HG03159 (cell line): ENCODE results near the gene CIC.

Experiments
- ATAC-seq: cut with Tn5 transposase; IDR thresholded peaks from one replicate; pipeline ENCODE4 v1.9.1; 2021; ENCODE audit warnings: mild to moderate bottlenecking, moderate library complexity; ENCODE audit not compliant: unreplicated experiment

Gene CIC

DNA sequence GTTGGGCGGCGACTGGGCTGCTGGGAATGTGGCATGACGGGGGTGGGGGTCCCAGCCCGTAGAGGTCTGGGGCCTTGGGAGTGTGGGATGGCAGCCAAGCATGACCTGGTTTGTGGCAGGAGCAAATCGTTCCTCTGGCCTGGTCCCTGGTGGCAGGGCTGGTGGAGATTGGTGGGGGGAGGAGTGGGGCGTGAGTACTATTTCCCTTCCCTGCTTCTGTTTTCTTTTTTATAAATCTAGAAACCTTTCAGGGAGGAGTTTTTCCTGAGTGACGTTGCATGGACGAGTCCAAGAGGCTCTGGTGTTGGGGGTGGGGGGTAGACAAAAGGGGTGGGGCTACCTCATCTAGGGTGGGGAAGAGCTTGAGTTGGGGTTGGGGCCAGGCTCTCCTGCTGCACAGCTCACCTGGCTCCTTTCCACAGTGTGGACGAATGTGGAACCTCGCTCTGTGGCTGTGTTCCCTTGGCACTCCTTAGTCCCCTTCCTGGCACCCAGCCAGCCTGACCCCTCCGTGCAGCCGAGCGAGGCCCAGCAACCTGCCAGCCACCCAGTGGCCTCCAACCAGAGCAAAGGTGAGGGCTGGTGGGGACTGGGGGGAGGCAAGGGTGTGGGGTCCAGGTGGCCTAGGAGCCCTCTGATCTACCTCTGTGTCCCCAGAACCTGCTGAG is 17.4 kb downstream of the CIC start:
- no peak for ATAC-seq

DNA sequence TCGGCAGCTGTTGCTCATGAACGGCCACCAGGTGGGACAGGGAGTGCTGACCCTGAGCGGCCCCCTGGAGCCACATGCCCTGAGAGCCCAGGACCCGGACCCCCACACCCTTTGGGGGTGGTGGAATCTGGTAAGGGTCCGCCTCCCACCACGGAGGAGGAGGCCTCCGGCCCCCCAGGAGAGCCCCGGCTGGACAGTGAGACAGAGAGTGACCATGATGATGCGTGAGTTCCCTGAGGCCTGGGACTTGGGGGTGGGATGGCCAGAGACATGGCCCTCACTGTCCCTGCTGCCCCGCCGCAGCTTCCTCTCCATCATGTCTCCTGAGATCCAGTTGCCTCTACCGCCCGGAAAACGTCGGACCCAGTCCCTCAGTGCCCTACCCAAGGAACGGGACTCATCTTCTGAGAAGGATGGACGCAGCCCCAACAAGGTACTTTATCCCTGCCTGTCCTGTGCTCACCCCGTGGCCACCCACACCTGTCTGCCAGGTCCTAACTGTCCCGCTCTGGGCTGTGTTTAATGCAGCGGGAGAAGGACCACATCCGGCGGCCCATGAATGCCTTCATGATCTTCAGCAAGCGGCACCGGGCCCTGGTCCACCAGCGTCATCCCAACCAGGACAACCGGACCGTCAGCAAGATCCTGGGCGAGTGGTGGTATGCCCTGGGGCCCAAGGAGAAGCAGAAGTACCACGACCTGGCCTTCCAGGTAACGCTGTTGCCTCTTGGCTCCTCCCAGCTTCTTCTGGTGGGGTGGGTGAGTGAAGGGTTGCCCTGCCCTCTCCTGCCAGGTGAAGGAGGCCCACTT is 18.2 kb downstream of the CIC start:
- ATAC-seq = no peak

DNA sequence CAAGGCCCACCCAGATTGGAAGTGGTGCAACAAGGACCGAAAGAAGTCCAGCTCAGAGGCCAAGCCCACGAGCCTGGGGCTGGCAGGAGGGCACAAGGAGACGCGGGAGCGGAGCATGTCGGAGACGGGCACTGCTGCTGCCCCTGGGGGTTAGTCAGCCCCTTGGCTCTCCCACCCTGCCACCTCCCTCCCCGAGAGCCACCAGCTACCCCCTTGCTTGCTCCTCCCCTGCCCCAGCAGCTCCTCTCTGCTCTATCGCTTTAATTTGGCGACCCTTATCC is 18.7 kb downstream of the CIC start:
- no peak for ATAC-seq

DNA sequence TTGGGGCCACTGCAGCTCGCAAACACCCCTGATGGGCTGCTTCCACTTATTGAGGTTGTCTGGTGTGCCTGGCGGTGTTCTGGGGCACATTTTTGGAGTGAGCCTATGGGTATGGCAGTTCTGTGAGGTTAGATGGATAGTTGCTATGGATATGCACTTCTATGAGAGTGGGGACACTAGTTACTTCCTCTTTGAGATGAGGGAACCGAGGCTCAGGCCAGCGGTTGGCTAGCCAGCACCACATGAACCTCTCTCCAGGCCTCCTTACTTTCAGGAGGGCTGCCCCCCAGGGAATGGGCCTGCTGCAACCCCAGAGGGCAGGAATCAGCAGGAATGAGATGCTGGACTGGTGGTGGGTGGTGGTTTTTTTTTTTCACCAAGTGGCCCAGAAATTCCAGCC is 19.3 kb downstream of the CIC start:
- no peak for ATAC-seq

DNA sequence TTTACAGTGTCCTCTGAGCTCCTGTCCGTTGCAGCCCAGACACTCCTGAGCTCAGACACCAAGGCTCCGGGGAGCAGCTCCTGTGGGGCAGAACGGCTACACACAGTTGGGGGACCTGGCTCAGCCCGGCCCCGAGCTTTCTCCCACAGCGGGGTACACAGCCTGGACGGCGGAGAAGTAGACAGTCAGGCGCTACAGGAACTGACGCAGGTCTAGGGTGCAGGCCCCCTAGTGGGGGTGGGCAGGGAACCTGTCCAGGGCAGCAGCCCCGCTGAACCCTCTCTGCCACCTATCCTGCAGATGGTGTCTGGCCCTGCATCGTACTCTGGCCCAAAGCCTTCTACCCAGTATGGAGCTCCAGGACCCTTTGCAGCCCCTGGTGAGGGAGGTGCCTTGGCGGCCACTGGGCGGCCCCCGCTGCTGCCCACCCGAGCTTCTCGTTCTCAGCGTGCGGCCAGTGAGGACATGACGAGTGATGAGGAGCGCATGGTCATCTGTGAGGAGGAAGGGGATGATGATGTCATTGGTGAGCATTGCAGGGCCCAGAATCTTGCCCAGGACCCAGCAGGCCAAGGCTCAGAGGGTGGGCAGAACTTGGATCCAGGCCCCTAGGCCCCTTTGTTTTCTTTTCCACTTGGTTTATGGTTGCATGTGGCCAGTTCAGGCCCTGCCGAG is 20.0 kb downstream of the CIC start:
- ATAC-seq = no peak

DNA sequence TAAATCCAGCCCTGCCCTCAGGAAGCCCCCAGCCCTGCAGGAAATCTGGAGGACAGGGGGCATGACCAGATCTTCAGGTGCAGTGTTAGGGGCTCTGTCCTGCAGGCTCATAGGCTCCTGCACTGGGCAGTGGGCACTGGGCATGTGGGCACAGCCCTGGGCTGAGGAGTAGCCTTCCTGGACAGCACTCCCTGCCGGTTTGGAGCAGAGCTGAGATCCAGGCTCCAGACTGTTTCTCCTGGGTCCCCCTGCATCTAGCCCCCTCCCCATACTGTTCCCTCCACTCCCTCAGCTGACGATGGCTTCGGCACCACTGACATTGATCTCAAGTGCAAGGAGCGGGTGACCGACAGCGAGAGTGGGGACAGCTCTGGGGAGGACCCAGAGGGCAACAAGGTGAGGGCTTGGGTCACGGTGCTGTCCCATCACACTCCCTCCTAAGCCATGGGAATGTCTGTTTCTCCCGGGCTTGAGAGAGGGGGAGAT is 20.5 kb downstream of the CIC start:
- no peak for ATAC-seq

DNA sequence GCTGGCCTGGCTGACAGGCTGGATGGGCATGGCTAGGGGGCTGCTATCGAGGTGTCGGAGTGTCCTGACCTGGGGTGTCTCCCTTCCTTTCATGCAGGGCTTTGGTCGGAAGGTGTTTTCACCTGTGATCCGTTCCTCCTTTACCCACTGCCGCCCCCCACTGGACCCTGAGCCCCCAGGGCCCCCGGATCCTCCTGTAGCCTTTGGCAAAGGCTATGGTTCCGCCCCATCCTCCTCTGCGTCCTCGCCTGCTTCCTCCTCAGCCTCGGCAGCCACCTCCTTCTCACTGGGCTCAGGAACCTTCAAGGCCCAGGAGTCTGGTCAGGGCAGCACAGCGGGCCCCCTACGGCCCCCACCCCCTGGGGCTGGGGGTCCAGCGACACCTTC is 21.1 kb downstream of the CIC start:
- ATAC-seq = no peak

DNA sequence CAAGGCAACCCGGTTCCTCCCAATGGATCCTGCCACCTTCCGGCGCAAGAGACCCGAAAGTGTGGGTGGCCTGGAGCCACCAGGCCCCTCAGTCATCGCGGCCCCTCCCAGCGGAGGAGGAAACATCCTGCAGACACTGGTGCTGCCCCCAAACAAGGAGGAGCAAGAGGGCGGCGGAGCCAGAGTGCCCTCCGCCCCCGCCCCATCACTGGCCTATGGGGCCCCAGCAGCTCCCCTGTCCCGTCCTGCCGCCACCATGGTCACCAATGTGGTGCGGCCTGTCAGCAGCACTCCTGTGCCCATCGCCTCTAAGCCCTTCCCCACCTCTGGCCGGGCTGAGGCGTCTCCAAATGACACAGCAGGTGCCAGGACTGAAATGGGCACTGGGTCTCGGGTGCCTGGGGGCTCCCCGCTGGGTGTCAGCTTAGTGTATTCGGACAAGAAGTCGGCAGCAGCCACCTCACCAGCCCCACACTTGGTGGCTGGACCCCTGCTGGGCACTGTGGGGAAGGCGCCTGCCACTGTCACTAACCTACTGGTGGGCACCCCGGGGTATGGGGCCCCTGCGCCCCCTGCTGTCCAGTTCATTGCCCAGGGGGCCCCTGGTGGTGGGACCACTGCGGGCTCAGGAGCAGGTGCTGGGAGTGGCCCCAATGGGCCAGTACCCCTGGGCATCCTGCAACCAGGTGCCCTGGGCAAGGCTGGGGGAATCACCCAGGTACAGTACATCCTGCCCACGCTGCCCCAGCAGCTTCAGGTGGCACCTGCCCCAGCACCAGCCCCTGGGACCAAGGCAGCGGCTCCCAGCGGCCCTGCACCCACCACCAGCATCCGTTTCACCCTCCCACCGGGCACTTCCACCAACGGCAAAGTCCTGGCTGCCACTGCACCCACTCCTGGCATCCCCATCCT is 21.7 kb downstream of the CIC start:
- ATAC-seq = no peak

DNA sequence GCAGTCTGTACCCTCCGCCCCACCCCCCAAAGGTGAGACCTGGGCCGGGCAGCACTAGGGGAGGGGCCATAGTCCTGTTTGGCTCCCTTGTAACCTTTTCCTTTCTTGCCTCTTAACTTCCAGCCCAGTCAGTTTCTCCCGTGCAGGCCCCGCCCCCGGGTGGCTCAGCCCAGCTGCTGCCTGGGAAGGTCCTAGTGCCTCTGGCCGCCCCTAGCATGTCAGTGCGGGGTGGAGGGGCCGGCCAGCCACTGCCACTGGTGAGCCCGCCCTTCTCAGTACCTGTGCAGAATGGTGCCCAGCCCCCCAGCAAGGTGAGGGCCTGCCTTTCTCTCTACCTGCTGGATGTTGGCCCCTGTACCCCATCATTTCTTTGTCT is 22.4 kb downstream of the CIC start:
- no peak for ATAC-seq

DNA sequence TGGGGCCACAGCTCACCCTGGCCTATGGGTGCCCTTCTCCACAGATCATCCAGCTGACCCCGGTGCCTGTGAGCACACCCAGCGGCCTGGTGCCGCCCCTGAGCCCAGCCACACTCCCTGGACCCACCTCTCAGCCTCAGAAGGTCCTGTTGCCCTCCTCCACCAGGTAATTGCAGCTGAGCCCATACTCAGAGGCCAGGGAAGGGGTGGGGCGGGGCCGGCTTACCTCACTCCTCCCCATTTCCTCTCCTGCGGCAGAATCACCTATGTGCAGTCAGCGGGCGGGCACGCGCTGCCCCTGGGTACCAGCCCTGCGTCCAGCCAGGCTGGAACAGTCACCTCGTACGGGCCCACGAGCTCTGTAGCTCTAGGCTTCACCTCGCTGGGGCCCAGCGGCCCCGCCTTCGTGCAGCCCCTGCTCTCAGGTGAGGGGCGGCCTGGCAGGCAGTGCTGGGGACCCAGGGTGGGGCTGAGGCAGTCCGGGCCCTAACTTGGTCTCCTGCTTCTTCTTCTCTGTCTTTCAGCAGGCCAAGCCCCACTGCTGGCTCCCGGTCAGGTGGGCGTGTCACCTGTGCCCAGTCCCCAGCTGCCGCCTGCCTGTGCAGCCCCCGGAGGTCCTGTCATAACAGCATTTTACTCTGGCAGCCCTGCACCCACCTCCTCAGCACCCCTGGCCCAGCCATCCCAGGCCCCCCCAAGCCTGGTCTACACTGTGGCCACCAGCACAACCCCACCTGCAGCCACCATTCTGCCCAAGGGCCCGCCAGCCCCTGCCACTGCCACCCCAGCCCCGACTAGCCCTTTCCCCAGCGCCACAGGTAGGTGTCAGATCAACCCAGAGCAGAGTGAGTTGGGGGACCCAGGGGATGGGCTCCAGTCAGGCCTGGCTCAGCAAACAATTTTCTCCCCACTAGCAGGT is 23.2 kb downstream of the CIC start:
- no peak for ATAC-seq

DNA sequence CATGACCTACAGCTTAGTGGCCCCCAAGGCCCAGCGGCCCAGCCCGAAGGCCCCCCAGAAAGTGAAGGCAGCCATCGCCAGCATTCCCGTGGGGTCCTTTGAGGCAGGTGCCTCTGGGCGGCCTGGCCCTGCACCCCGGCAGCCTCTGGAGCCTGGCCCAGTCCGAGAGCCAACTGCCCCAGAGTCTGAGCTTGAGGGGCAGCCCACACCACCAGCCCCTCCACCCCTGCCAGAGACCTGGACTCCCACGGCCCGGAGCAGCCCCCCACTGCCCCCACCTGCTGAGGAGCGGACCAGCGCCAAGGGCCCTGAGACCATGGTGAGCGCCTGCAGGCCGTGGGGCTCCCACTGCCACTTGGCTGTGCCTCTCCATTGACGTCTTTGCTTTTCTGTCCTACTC is 23.9 kb downstream of the CIC start:
- ATAC-seq = no peak

DNA sequence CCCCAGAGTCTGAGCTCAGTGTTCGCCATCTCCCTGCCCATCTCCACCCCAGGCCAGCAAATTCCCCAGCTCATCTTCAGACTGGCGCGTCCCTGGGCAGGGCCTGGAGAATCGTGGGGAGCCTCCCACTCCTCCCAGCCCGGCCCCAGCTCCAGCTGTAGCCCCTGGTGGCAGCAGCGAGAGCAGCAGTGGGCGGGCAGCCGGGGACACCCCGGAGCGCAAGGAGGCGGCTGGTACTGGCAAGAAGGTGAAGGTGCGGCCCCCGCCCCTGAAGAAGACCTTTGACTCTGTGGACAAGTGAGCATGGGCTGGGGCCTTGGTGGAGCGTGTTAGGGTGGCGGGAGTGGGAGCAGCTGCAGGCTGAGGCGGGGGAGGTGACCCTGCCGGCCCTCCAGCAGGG is 24.5 kb downstream of the CIC start:
- no peak for ATAC-seq

DNA sequence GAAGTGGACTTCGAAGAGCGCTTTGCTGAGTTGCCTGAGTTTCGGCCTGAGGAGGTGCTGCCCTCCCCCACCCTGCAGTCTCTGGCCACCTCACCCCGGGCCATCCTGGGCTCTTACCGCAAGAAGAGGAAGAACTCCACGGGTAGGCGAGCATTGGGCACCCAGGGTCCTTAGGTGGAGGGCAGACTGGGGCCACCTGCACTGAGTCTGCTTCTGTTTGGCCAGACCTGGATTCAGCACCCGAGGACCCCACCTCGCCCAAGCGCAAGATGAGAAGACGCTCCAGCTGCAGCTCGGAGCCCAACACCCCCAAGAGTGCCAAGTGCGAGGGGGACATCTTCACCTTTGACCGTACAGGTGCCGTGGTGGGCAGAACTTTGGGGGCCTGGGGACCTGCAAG is 24.9 kb downstream of the CIC start:
- ATAC-seq = no peak

DNA sequence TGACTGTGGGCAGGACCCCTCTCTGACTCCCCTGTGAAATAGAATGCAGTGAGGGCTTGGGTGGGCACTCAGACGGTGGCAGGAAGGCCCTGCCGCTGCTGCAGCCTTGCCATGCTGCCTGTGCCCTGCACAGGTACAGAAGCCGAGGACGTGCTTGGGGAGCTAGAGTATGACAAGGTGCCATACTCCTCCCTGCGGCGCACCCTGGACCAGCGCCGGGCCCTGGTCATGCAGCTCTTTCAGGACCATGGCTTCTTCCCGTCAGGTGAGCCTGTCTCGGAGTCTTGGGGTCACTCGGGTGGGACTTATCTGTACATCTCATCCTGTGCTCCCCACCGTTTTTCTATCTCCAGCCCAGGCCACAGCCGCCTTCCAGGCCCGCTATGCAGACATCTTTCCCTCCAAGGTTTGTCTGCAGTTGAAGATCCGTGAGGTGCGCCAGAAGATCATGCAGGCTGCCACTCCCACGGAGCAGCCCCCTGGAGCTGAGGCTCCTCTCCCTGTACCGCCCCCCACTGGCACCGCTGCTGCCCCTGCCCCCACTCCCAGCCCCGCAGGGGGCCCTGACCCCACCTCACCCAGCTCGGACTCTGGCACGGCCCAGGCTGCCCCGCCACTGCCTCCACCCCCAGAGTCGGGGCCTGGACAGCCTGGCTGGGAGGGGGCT is 25.6 kb downstream of the CIC start:
- ATAC-seq = no peak

DNA sequence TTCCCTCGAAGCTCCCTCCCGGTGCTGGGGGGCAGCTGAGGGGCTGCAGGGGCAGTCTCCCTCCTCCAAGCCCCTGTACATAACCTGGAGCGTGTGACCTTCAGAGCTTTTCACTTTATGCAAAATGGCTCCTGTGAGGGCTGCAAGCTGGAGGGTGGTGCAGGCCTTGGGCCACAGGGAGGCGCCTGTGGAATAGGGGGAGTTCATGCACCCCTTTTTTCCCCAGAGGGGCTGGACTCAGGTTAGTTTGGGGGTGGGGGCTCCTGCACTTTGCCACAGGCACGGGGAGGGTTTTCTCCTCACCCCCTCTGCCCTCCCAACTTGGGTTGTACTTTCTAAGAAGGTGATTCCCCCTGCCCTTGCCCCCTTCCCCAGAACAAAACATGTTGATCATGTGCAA is 26.3 kb downstream of the CIC start:
- ATAC-seq = no peak

DNA sequence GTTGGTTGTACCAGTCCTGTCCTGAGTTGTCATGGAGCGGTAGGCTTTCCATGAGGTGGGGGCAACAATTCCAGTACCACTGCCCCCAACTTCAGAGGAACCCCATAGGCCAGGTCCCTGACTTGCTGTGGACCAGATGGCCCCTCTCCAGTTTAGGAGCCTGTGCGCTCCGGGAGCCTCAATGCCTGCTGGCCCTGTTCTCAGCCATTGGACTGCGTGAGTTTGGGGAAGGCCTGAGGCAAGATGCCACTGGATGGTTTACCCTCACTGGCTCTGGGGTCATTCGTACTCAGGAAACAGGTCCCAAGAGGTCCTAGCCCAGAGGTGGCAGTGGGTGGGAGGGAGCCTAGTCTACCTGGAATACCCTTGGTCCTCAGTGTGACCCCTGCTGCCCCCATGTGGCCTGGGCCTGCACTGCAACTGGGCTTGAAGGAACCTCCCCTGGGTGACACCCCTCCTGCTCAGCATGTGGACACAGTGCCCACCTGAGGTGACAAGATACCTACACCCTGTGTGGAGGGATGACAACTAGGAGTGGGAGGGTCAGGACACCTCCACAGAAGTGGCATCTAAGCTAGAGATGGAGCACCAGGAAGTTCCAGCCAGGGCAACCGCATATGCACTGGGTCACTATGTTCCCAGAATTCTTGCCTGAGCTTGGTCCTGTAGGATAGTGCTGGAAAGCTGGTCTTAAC is 26.9 kb downstream of the CIC start:
- ATAC-seq = peak; percentile 56

DNA sequence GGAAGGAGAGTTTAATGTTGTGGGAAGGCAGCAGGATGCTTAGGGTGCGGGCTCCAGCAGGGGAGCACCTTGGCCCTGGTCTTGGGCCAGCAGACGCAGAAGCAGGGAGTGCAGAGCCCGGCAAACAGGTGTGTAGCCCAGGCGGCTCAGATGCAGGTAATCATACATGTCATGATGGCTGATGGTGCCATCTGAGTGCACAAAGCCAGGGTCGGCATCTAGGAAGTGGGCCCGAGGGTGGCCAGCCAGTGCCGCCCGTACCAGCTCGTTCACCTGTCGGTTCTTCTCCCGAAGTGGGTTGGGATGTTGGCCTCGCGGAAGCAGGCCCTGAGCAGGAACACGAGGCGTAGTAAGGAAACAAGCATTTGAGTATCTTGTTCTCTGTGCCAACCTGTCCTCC is 28.0 kb downstream of the CIC start:
- ATAC-seq = no peak

DNA sequence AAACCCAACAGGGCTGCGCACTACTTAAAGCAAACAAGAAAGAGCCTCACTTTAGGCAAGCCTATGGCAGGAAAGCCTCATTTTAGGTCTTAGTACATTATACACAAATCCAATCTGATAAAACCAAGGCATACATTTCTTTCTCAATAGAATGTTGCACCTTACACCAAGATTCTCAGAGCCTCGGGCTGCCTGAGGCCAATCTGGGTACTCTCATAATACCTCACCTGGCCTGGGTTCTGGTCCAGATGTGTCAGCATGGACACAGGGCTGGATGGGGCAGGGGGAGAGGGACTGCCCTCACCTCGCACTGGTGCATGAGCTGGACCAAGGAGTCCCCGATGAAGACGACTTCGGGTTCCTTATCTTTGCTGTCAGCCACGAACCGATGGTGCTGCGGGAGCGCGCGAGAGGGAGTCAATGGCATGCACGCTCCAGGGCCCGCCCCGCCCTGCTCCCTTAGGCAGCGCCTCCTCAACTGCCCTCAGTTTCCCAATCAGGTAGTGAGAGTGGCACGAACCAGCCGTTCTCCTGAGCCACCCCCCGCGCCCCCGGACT is 32.7 kb downstream of the CIC start, which contains the start of gene PRR19:
Gene PRR19 (plus strand): TSS at position 487 of the 558 bp plus-strand sequence. CDS start 7,453 bp downstream, outside the sequence.
- ATAC-seq = no peak

DNA sequence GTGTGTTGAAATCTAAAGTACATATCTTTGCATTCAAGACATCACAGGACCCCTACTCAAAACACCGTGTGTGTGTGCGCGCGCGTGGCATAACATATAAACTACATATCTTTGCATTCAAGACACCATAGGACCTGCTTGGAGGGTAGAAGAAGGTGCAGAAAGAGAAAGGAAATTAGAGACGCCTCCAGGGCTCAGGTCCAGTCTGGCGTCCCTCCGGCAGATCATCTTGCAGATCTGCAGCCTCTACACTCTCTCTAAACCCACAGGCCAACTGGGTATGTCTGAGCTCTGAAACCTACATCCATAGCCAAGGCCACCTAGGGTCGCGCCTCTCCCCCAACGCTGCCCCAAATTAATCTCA is 34.0 kb downstream of the CIC start:
- ATAC-seq = no peak
